Glutamatergic neuron (in vitro differentiated cells): Measurements from ENCODE around the gene WDR48. TPM values are rescaled to one million over a fixed set of nuclear protein-coding genes. Genes with fewer than 3 reads are reported as not detected.

ENCODE experiments used
- DNase-seq: peaks from one replicate; pipeline ENCODE4 v3.0.0; 2022
- H3K27ac Mint-ChIP-seq: one replicate; pipeline ENCODE4 v1.8.0; 2020; ENCODE audit warnings: mild to moderate bottlenecking, mixed read lengths, inconsistent platforms; ENCODE audit not compliant: unreplicated experiment
- H3K27me3 Mint-ChIP-seq: one replicate; pipeline ENCODE4 v1.8.0; 2020; ENCODE audit warnings: mild to moderate bottlenecking, moderate library complexity, mixed read lengths, inconsistent platforms; ENCODE audit not compliant: unreplicated experiment
- H3K36me3 Mint-ChIP-seq: one replicate; pipeline ENCODE4 v1.8.0; 2020; ENCODE audit warnings: mild to moderate bottlenecking, mixed read lengths, inconsistent platforms; ENCODE audit not compliant: unreplicated experiment
- H3K4me1 Mint-ChIP-seq: one replicate; pipeline ENCODE4 v1.8.0; 2020; ENCODE audit warnings: mild to moderate bottlenecking, low read depth, mixed read lengths, inconsistent platforms; ENCODE audit not compliant: unreplicated experiment
- H3K4me3 Mint-ChIP-seq: one replicate; pipeline ENCODE4 v1.8.0; 2020; ENCODE audit warnings: mild to moderate bottlenecking, mixed read lengths, inconsistent platforms; ENCODE audit not compliant: unreplicated experiment
- H3K9me3 Mint-ChIP-seq: one replicate; pipeline ENCODE4 v1.8.0; 2020; ENCODE audit warnings: mild to moderate bottlenecking, moderate library complexity, mixed read lengths, inconsistent platforms; ENCODE audit not compliant: unreplicated experiment
- total RNA-seq: library from RNA; stranded (reverse); fragmentation: NEBNext Ultra II Directional; extraction: Animal tissue kit (Norgen Biotek cat#: 25700); gene quantifications from one replicate; pipeline ENCODE4 v1.2.1, GENCODE V29; 2021; ENCODE audit not compliant: unreplicated experiment
- TF ChIP-seq, protein P1 (sequence below): fragments of 200-600 bp; sonication (generic); IDR thresholded peaks from one replicate; pipeline ENCODE4 v1.5.0; 2021; ENCODE audit not compliant: partially characterized antibody, unreplicated experiment

WDR48 gene
- total RNA-seq, 1 donor from 2014 or later: 64.3 TPM

DNA sequence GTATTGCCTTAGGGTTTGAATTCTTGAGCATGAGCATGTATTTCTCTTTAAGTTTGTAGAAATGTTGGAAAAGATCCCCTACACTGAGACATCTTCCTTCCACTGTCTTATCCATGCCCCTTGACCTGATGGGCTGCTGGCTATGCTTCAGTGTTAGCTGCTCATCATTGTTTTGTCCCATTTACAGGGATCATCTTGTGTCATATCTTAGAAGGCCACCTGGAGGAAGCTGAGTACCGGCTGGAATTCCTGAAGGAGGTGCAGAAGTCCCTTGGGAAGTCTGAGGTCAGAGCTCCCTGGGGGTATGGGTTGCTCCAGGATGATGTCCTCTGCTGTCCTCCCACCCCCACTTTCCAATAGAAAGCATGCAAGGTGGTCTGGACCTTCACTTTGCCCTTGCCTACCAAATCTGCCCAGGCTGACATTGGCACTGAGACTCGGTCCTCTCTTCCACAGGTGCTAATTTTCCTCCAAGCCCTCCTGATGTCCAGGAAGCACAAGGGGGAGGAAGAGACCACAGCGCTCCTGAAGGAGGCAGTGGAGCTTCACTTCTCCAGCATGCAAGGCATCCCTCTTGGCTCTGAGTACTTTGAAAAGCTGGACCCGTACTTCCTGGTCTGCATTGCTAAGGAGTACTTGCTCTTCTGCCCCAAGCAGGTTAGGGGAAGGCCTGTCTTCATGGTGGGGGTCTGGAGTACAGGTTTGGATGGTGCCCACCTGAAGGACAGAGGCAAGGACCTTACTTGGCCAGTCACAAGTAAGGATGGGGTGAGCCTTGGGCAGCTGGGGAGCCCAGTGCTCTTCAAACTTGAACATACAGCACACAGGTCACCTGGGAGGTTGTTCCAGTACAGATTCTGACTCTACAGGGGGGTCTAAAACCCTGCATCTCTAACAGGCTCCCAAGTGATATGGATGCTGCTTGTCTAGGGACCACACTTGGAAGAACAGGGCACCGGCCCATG, 73.3 kb downstream of the WDR48 start:
- no peak overlapping the region for H3K27ac Mint-ChIP-seq
- H3K27me3 Mint-ChIP-seq: no peaks in the 10 kb centered on the region
- peaks cover 7% of the 10 kb centered on the region for H3K4me1 Mint-ChIP-seq
- no peaks in the 10 kb centered on the region for H3K36me3 Mint-ChIP-seq
- TF ChIP-seq, protein P1, sequence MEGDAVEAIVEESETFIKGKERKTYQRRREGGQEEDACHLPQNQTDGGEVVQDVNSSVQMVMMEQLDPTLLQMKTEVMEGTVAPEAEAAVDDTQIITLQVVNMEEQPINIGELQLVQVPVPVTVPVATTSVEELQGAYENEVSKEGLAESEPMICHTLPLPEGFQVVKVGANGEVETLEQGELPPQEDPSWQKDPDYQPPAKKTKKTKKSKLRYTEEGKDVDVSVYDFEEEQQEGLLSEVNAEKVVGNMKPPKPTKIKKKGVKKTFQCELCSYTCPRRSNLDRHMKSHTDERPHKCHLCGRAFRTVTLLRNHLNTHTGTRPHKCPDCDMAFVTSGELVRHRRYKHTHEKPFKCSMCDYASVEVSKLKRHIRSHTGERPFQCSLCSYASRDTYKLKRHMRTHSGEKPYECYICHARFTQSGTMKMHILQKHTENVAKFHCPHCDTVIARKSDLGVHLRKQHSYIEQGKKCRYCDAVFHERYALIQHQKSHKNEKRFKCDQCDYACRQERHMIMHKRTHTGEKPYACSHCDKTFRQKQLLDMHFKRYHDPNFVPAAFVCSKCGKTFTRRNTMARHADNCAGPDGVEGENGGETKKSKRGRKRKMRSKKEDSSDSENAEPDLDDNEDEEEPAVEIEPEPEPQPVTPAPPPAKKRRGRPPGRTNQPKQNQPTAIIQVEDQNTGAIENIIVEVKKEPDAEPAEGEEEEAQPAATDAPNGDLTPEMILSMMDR: no peak
- H3K9me3 Mint-ChIP-seq: no peaks in the 10 kb centered on the region
- no peak for DNase-seq
- H3K4me3 Mint-ChIP-seq: no peak overlapping the region

DNA sequence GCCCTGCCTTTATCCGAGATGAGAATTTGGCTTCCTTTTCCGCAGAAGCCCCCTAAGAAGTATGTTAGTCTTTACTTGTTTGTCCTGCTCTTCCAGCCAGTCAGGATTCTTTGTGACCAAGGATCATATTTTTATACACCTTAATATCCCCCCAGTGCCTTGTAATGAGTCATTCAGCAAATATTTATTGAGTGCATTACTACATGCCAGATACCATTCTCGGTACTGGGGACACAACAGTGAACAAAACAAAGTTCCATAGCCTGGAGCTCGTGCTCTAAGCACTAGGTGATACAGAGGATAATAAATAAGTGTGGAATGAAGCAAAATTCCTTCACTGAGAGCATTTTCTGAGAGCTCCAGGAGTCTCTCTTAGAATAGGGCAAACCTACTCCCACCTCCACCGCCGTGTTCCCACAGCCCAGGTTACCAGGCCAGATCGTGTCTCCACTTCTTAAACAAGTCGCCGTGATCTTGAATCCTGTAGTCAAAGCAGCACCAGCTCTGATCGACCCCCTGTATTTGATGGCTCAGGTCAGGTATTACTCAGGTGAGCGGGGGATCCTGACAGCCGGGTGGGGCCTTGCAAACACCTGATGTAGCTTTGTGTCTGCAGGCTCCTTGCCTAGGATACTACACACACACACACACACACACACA, 74.2 kb downstream of the WDR48 start:
- Mint-ChIP-seq H3K9me3 (no peaks in the 10 kb centered on the region), H3K4me3 (no peak overlapping the region), H3K27ac (no peak overlapping the region), H3K36me3 (no peaks in the 10 kb centered on the region), H3K4me1 (peaks cover 7% of the 10 kb centered on the region), H3K27me3 (no peaks in the 10 kb centered on the region)
- TF ChIP-seq, protein P1: no peak
- no peak for DNase-seq

DNA sequence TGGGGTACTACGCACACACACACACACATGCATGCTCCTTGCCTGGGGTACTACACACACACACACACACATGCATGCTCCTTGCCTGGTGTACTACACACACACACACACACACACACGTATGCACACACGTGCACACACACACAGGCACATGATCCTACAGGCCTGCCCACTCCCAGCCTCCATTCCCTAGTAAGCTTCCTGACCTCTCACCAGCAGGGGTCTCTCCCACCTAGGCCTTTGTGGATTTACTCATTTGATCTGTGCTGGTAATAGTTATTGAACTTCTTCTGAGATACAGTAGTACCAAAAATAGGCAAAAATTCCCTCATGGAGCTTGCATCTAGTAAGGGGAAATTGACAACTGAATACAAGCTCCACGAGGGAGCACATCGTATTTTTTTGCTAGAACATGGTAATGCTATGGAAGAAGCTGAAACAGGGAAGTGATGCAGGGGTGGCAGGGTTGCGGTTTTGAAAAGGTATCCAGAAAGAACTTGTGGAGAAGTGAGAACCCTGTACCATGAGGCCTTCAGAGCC, 74.8 kb downstream of the WDR48 start:
- no peaks in the 10 kb centered on the region for H3K9me3 Mint-ChIP-seq
- TF ChIP-seq, protein P1: peak; percentile 37
- no peaks in the 10 kb centered on the region for H3K27me3 Mint-ChIP-seq
- H3K4me1 Mint-ChIP-seq: peaks cover 7% of the 10 kb centered on the region
- no peak overlapping the region for H3K27ac Mint-ChIP-seq
- DNase-seq: peak; percentile 51
- H3K4me3 Mint-ChIP-seq: no peak overlapping the region
- no peaks in the 10 kb centered on the region for H3K36me3 Mint-ChIP-seq

DNA sequence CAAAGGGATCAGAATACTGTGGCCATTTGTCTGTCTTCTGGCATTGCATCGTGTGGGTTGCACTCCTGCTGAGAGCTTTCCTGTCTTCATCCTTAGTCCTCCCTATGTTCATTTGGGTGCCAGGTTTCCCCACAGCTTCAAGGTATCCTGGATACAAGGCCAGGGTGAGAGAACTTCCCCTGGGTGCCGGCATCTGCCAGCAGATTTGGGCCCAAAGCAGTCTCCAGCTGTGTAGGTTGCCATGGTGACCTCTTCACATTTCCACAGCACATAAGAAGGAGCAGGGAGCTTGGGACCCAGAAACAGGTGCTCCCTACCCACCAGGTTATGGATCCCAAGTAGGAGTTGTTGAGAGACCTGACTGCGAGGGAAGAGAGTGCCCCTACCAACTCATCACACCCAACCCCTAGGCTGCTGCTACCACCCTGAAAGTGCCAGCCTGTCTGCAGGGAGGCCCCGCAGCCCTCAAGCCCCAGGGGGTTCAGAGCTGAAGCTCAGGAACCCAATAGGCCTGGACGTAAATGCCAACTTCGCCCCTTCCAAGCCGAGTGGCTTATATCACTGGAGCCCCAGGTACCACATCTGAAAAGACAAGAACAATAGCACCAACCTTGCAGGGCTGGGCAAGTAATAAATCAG, 75.6 kb downstream of the WDR48 start:
- Mint-ChIP-seq H3K4me1 (peaks cover 7% of the 10 kb centered on the region), H3K27me3 (no peaks in the 10 kb centered on the region), H3K36me3 (no peaks in the 10 kb centered on the region), H3K9me3 (no peaks in the 10 kb centered on the region), H3K4me3 (no peak overlapping the region), H3K27ac (no peak overlapping the region)
- TF ChIP-seq, protein P1: no peak
- no peak for DNase-seq
